K562 (cell line): ENCODE data around the gene PRSS23.

Experiments used
- CAMTA2 ChIP-seq: fragments of 250-450 bp; sonication (Bioruptor Pico); conservative IDR thresholded peaks from 2 replicates; pipeline ENCODE4 v1.5.1; 2022
- EP300 ChIP-seq: IDR thresholded peaks from 2 replicates; pipeline ENCODE4 v1.6.1; 2012; ENCODE audit warnings: low read length, improper control_type of control experiment
- GATAD2A ChIP-seq: fragments of 450-650 bp; IDR thresholded peaks from 2 replicates; pipeline ENCODE4 v1.6.1; 2017
- HDAC2 ChIP-seq: fragments of 450-650 bp; IDR thresholded peaks from 2 replicates; pipeline ENCODE4 v1.6.1; 2016; ENCODE audit warnings: mild to moderate bottlenecking
- SMARCC2 ChIP-seq: fragments of 450-650 bp; IDR thresholded peaks from 2 replicates; pipeline ENCODE4 v1.6.1; 2017; ENCODE audit warnings: antibody characterized with exemption, moderate library complexity, mild to moderate bottlenecking, low read depth
- YY1 ChIP-seq, 3 experiments: IDR thresholded peaks; 2 replicates each; pipeline ENCODE4 v1.6.1; 2011; ENCODE audit warnings: low read length in 2 of 3, mild to moderate bottlenecking in 2 of 3, moderate library complexity in 2 of 3, borderline replicate concordance in 1 of 3, control low read depth in 1 of 3, low read depth in 1 of 3; ENCODE audit not compliant: insufficient read depth in 3 of 3, insufficient replicate concordance in 2 of 3, control insufficient read depth in 1 of 3, insufficient read length in 1 of 3; ENCODE audit errors: extremely low read depth in 1 of 3
- ZNF766 ChIP-seq: fragments of 200-800 bp; sonication (Bioruptor generic); conservative IDR thresholded peaks from 2 replicates; pipeline ENCODE4 v1.6.1; 2016; ENCODE audit warnings: missing genetic modification characterization, missing compliant biosample characterization
- TF ChIP-seq, protein P1 (sequence below): fragments of 250-450 bp; sonication (Bioruptor Pico); IDR thresholded peaks from 2 replicates; pipeline ENCODE4 v1.9.0; 2021; ENCODE audit warnings: mild to moderate bottlenecking, inconsistent platforms
- TF ChIP-seq, protein P2 (sequence below): fragments of 250-450 bp; sonication (Bioruptor Pico); IDR thresholded peaks from 2 replicates; pipeline ENCODE4 v1.5.0; 2021; ENCODE audit warnings: mild to moderate bottlenecking, borderline replicate concordance

DNA sequence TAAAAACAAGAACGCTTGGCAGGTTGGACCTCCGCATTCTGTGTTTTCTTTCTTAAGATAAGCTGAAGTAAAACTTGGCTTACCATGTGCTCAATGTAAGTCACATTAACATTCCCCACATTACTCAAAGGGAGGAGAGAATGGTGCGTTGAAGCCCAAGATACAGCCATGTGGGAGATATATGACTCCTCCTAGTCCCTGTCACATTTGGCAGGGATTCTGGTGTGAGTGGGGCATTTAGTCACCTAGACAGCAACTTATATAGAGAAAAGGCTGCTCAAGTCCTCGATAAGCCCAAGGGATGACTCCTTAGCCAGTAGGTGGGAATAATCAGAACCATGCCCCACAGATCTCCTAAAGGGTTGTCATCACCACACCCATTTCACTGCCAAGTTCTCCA lies 4.6 kb downstream of the PRSS23 start:
- TF ChIP-seq EP300 (no peak), YY1 (IDR thresholded peaks at IDR 0.05; ENCODE audit: borderline replicate concordance in 1 of 3, control insufficient read depth in 1 of 3, extremely low read depth in 1 of 3, insufficient read depth in 3 of 3, insufficient read length in 1 of 3, insufficient replicate concordance in 2 of 3, low read depth in 1 of 3, low read length in 2 of 3) (no peak), HDAC2 (no peak), SMARCC2 (no peak), ZNF766 (CRISPR knock-in tag) (no peak), CAMTA2 (CRISPR knock-in tag) (no peak), GATAD2A (no peak)
- TF ChIP-seq, protein P1, sequence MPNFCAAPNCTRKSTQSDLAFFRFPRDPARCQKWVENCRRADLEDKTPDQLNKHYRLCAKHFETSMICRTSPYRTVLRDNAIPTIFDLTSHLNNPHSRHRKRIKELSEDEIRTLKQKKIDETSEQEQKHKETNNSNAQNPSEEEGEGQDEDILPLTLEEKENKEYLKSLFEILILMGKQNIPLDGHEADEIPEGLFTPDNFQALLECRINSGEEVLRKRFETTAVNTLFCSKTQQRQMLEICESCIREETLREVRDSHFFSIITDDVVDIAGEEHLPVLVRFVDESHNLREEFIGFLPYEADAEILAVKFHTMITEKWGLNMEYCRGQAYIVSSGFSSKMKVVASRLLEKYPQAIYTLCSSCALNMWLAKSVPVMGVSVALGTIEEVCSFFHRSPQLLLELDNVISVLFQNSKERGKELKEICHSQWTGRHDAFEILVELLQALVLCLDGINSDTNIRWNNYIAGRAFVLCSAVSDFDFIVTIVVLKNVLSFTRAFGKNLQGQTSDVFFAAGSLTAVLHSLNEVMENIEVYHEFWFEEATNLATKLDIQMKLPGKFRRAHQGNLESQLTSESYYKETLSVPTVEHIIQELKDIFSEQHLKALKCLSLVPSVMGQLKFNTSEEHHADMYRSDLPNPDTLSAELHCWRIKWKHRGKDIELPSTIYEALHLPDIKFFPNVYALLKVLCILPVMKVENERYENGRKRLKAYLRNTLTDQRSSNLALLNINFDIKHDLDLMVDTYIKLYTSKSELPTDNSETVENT (CRISPR knock-in tag): no peak
- TF ChIP-seq, protein P2, sequence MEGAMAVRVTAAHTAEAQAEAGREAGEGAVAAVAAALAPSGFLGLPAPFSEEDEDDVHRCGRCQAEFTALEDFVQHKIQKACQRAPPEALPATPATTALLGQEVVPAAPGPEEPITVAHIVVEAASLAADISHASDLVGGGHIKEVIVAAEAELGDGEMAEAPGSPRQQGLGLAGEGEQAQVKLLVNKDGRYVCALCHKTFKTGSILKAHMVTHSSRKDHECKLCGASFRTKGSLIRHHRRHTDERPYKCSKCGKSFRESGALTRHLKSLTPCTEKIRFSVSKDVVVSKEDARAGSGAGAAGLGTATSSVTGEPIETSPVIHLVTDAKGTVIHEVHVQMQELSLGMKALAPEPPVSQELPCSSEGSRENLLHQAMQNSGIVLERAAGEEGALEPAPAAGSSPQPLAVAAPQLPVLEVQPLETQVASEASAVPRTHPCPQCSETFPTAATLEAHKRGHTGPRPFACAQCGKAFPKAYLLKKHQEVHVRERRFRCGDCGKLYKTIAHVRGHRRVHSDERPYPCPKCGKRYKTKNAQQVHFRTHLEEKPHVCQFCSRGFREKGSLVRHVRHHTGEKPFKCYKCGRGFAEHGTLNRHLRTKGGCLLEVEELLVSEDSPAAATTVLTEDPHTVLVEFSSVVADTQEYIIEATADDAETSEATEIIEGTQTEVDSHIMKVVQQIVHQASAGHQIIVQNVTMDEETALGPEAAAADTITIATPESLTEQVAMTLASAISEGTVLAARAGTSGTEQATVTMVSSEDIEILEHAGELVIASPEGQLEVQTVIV (CRISPR knock-in tag): no peak
